Frontal cortex (tissue), 4 donors: ENCODE measurements around the gene ZNHIT2. TPM values are rescaled to one million over a fixed set of nuclear protein-coding genes. Genes with fewer than 3 reads are reported as not detected.
A peak's percentile ranks its signal among the peaks of the same experiment; 100 is the strongest.
"Not testable (repeated sequence)": the region's sequence is repeated elsewhere in the genome, so short reads cannot be mapped to it uniquely, and the experiment has no call there.

Experiments used
- DNase-seq, 2 donors: peaks; one replicate each; pipeline ENCODE4 v3.0.0; 2012; ENCODE audit warnings: low spot score in 2 of 2
- FAIRE-seq: peaks from 2 replicates; lab custom pipeline; 2012; peaks lifted over from hg19 to GRCh38; lab: Jason Lieb, UNC
- total RNA-seq: library from RNA; depleted of rRNA; stranded (reverse); fragments of >200 nt; gene quantifications from one replicate; pipeline ENCODE4 v1.2.3, GENCODE V29; 2014
- donor health status: control.
- donor health status: control.
- donor health status: control.

The ZNHIT2 gene
- 6.1 TPM for total RNA-seq

GRCh38 chr11:65117206-65118096 lies at the start of gene ZNHIT2:
ZNHIT2 (minus strand) TSS chr11:65117701; CDS start chr11:65117653, 48 bp downstream.
- FAIRE-seq = peak; percentile 80
- DNase-seq = peak; percentile 95 to 98

GRCh38 chr11:65166893-65167292 lies 49.4 kb upstream of the ZNHIT2 start:
- DNase-seq = no peak
- FAIRE-seq = no peak

- FAIRE-seq (no peak), DNase-seq (no peak)
These were observed 48.2 kb upstream of the ZNHIT2 start for GRCh38 chr11:65165410-65166317.

GRCh38 chr11:65163684-65164083 lies 46.2 kb upstream of the ZNHIT2 start:
- DNase-seq (no peak), FAIRE-seq (no peak)

GRCh38 chr11:65160643-65161042 lies 43.1 kb upstream of the ZNHIT2 start:
- DNase-seq (no peak), FAIRE-seq (no peak)

- no peak for DNase-seq
- FAIRE-seq = no peak
These were observed 41.5 kb upstream of the ZNHIT2 start for GRCh38 chr11:65159012-65159411.

GRCh38 chr11:65157336-65157735 lies 39.8 kb upstream of the ZNHIT2 start:
- FAIRE-seq = no peak

GRCh38 chr11:65156926-65157325 lies 39.4 kb upstream of the ZNHIT2 start:
- DNase-seq (no peak), FAIRE-seq (no peak)

More at GRCh38 chr11:65157336-65157735, 39.8 kb upstream of the ZNHIT2 start:
- DNase-seq = no peak

GRCh38 chr11:65156256-65156655 lies 38.8 kb upstream of the ZNHIT2 start:
- DNase-seq (no peak), FAIRE-seq (no peak)

GRCh38 chr11:65152122-65152521 lies 34.6 kb upstream of the ZNHIT2 start:
- FAIRE-seq = no peak

GRCh38 chr11:65151331-65151899 lies 33.9 kb upstream of the ZNHIT2 start:
- no peak for DNase-seq
- FAIRE-seq = no peak

More at GRCh38 chr11:65152122-65152521, 34.6 kb upstream of the ZNHIT2 start:
- DNase-seq = no peak

GRCh38 chr11:65150509-65151299 lies 33.2 kb upstream of the ZNHIT2 start:
- peak in 1 of 2 donors; percentile 68 for DNase-seq
- no peak for FAIRE-seq

- not testable (repeated sequence) for FAIRE-seq, DNase-seq
These were observed 32.6 kb upstream of the ZNHIT2 start for GRCh38 chr11:65150131-65150508.

- no peak for DNase-seq
- no peak for FAIRE-seq
These were observed 31.2 kb upstream of the ZNHIT2 start for GRCh38 chr11:65148657-65149056.

- DNase-seq (no peak), FAIRE-seq (no peak)
These were observed 30.0 kb upstream of the ZNHIT2 start for GRCh38 chr11:65147352-65148075.

GRCh38 chr11:65141896-65142494 lies 24.5 kb upstream of the ZNHIT2 start:
- FAIRE-seq (no peak), DNase-seq (no peak)

GRCh38 chr11:65136515-65137096 lies 19.1 kb upstream of the ZNHIT2 start:
- no peak for FAIRE-seq
- no peak for DNase-seq

GRCh38 chr11:65135633-65136145 lies 18.2 kb upstream of the ZNHIT2 start:
- no peak for FAIRE-seq
- DNase-seq = no peak
